Left lung (tissue), 10 donors: ENCODE data around the gene F10. TPM values are rescaled to one million over a fixed set of nuclear protein-coding genes. Genes with fewer than 3 reads are reported as not detected.
A peak's percentile ranks its signal among the peaks of the same experiment; 100 is the strongest.

Experiments
- ATAC-seq: fragments of 200-7000 bp; cut with Tn5 transposase; one replicate; pipeline ENCODE4 v1.9.1; 2020; ENCODE audit warnings: moderate library complexity
- DNase-seq, 4 donors: peaks; one replicate each; pipeline ENCODE4 v3.0.0-alpha.2; 2013 to 2020
- H3K27ac ChIP-seq, 2 donors: fragments of 200-600 bp; sonication (generic) in 1 of 2; one replicate each; pipeline versions ENCODE4 v1.5.0 to v1.8.0; 2020 to 2021
- H3K27me3 ChIP-seq, 2 donors: fragments of 200-600 bp; sonication (generic) in 1 of 2; one replicate each; pipeline versions ENCODE4 v1.5.0 to v1.8.0; 2020 to 2021
- H3K36me3 ChIP-seq, 2 donors: fragments of 200-600 bp; sonication (generic) in 1 of 2; one replicate each; pipeline versions ENCODE4 v1.5.0 to v1.8.0; 2020 to 2021
- H3K4me1 ChIP-seq, 2 donors: fragments of 200-600 bp; one replicate each; pipeline ENCODE4 v1.8.0; 2021
- H3K4me3 ChIP-seq, 2 donors: fragments of 200-600 bp; sonication (generic) in 1 of 2; one replicate each; pipeline versions ENCODE4 v1.5.0 to v1.8.0; 2020 to 2021; ENCODE audit warnings: mild to moderate bottlenecking in 1 of 2
- H3K9me3 ChIP-seq, 2 donors: fragments of 200-600 bp; sonication (generic) in 1 of 2; one replicate each; pipeline versions ENCODE4 v1.5.0 to v1.8.0; 2020 to 2021
- intact Hi-C, 2 donors: fragments of 100-400 bp; cut with DNase I; formaldehyde crosslinking; loops; one replicate each; pipeline versions ENCODE4 v1.11.2 to v1.14.2; 2022
- polyA plus RNA-seq, 6 donors: library from polyadenylated mRNA; unstranded; fragments of 120-200 nt; gene quantifications; one replicate each; pipeline ENCODE4 v1.2.1, GENCODE V29; 2013; ENCODE audit not compliant: insufficient read length in 6 of 6
- total RNA-seq, 2 donors: library from RNA; stranded (reverse); fragmentation: NEBNext Ultra II Directional; extraction: Animal tissue kit (Norgen Biotek cat#: 25700); gene quantifications; one replicate each; pipeline ENCODE4 v1.2.1, GENCODE V29; 2021
- TF ChIP-seq, protein P1 (sequence below), 2 donors: fragments of 200-600 bp; sonication (generic) in 1 of 2; IDR thresholded peaks; one replicate each; pipeline versions ENCODE4 v1.5.0 to v1.8.0; 2021; ENCODE audit warnings: antibody characterized with exemption in 2 of 2
- donor health status: DM: no; HTN: yes; CAD: no.
- donor health status: DM: no; HTN: no; CAD: no.

Gene F10
- total and polyA plus RNA-seq, 8 donors = 6.2 to 21.8 (median 15.1) TPM

DNA sequence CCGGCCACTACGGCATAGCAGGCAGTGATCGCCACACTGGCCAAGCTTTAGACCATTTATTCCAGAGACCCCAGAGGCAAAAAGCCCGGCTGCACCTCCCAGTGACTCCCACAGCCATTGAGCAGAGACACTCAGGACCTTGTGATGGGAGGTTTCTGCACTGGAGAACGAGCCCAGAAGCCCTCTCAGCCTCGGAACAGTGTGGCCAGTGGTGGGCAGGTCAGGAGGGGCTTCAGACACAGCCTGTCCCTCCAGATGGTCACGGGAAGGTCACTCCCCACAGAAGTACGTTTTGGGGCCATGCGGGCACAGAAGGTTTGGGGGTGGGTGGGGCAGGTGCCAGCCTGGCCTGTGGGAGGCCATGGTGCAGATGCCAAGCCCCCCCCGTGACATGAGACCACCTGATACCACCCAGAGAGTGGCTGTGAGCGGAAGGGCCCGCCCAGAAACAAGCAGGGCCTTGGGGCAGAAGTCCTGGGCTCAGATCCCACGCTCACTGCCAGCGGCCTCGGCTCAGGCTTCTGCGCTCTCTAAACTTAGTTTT is 599 bp upstream of the F10 start:
- DNase-seq (peak in 2 of 4 donors; percentile 40 to 56), ATAC-seq (no peak)
- no peak overlapping the region for H3K4me3 ChIP-seq
- no peaks in the 10 kb centered on the region for H3K4me1 ChIP-seq
- intact Hi-C loops = no loop called here
- H3K27ac ChIP-seq = peak overlapping the region in 1 of 2 donors; percentile 26
- TF ChIP-seq, protein P1, sequence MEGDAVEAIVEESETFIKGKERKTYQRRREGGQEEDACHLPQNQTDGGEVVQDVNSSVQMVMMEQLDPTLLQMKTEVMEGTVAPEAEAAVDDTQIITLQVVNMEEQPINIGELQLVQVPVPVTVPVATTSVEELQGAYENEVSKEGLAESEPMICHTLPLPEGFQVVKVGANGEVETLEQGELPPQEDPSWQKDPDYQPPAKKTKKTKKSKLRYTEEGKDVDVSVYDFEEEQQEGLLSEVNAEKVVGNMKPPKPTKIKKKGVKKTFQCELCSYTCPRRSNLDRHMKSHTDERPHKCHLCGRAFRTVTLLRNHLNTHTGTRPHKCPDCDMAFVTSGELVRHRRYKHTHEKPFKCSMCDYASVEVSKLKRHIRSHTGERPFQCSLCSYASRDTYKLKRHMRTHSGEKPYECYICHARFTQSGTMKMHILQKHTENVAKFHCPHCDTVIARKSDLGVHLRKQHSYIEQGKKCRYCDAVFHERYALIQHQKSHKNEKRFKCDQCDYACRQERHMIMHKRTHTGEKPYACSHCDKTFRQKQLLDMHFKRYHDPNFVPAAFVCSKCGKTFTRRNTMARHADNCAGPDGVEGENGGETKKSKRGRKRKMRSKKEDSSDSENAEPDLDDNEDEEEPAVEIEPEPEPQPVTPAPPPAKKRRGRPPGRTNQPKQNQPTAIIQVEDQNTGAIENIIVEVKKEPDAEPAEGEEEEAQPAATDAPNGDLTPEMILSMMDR (IDR thresholded peaks at IDR 0.05) = no peak
- H3K36me3 ChIP-seq = no peaks in the 10 kb centered on the region
- no peaks in the 10 kb centered on the region for H3K27me3 ChIP-seq
- no peaks in the 10 kb centered on the region for H3K9me3 ChIP-seq

- ATAC-seq (no peak), DNase-seq (peak in 1 of 4 donors; percentile 27)
- intact Hi-C loops = no loop called here
- no peak overlapping the region for H3K27ac ChIP-seq
- no peaks in the 10 kb centered on the region for H3K9me3 ChIP-seq
- H3K36me3 ChIP-seq = no peaks in the 10 kb centered on the region
- TF ChIP-seq, protein P1 (IDR thresholded peaks at IDR 0.05) = no peak
- H3K27me3 ChIP-seq = peaks cover 0 to 7% of the 10 kb centered on the region in 2 donors
- no peaks in the 10 kb centered on the region for H3K4me1 ChIP-seq
- H3K4me3 ChIP-seq = no peak overlapping the region
Observed at GRCh38 chr13:113123226-113124201, 915 bp downstream of the F10 start.

DNA sequence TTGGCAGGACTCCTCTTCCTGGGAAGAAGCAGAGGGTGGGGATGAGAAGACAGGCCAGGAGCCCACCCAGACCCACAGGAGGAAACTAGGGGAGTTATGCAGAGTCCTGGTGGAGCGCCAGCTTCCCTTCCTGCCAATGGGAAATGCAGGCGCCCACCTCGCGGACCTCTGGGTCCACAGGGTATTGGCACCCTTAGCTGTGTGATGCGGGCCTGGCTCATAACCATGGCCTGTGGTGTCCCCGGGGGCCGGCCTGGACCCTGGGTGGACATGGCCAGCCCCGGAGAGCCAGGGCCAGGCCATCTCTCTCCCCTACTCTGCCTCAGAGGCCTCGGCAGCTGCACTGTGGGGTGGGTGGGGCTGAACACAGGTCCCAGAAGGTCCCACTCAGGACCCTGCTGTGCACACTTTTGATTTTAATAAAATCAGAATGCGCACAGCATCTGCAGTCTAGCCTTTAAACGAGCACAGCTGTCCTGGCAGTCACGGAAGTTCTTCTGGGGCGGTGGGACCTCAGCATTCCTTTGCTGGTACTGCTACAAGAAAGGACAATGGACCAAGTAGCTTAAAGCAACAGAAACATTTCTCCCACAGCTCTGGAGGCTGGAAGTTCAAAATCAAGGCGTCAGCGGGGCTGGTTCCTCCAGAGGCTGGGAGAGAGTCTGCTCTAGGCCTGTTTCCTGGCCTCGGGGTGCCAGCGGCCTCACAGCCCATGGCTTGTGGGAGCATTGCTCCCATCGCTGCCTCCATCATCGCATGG is 1.8 kb downstream of the F10 start:
- Histone ChIP-seq H3K27me3 (peaks cover 0 to 12% of the 10 kb centered on the region in 2 donors), H3K27ac (no peak overlapping the region), H3K4me3 (no peak overlapping the region), H3K4me1 (no peaks in the 10 kb centered on the region), H3K9me3 (no peaks in the 10 kb centered on the region), H3K36me3 (no peaks in the 10 kb centered on the region)
- ATAC-seq (no peak), DNase-seq (no peak)
- intact Hi-C loops = no loop called here
- TF ChIP-seq, protein P1 (IDR thresholded peaks at IDR 0.05) = no peak

DNA sequence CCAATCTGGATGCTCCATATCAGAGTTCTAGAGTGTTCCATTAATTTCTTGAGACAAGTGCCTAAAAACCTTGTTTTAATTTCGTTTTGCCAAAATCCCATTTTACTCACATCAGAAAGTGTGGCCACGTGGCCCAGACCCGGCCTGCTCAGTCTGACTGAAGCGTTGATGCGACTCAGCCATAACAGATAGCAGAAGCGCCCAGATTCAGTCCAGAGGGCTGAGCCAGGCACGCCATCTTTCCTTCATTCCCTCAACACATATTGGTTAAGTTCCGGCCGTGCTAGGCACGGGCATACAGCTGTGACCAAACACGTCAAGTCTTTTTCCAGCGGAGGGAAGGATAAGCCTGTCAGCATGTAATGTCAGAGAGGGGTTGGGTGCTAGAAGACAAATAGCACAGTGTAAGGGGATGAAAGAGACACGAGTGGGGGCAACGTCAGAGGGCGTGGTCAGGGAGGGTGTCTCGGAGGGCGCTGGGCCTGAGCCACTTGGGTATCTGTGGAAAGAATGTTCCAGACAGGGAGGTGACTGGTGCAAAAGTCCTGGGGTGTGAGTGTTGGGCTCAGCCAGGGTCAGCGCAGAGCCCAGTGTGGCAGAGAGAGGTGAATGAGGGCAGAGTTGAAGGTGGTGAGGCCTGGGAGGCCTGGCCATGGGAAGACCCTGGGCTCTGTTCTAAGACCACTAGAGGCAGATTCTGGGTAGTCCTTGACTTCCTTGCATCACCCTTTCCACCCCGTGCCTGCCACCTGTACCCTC is 3.1 kb downstream of the F10 start:
- Histone ChIP-seq H3K9me3 (no peaks in the 10 kb centered on the region), H3K4me3 (no peak overlapping the region), H3K4me1 (no peaks in the 10 kb centered on the region), H3K27ac (no peak overlapping the region), H3K36me3 (no peaks in the 10 kb centered on the region), H3K27me3 (peaks cover 0 to 25% of the 10 kb centered on the region in 2 donors)
- intact Hi-C loops = no loop called here
- TF ChIP-seq, protein P1 (IDR thresholded peaks at IDR 0.05) = no peak
- DNase-seq = peak in 2 of 4 donors; percentile 24 to 33
- no peak for ATAC-seq
